K562 (cell line): ENCODE data around the gene DNAAF1. TPM values are rescaled to one million over a fixed set of nuclear protein-coding genes. Genes with fewer than 3 reads are reported as not detected.

ENCODE experiments used
- ATAC-seq: fragments of 200-7000 bp; cut with Tn5 transposase; 3 replicates; pipeline ENCODE4 v1.9.1; 2020; ENCODE audit warnings: moderate library complexity
- BruUV-seq: library from RNA; stranded (reverse); fragments of 400-500 nt; replicated peaks from 2 replicates; lab custom pipeline; 2021; lab: Mats Ljungman, UMichigan
- CTCF ChIA-PET: fragments of 300-600 bp; formaldehyde crosslinking; extraction: SDS; loops from one replicate; lab custom pipeline; 2021; ENCODE audit warnings: low intra/inter-chr PET ratio; lab: Yijun Ruan, JAX
- POLR2A ChIA-PET: fragments of 300-600, 350-650 bp; sonication (Branson Sonifier 250); formaldehyde crosslinking; extraction: SDS; loops from one replicate; lab custom pipeline; 2021; ENCODE audit warnings: antibody characterized with exemption, inconsistent platforms; lab: Yijun Ruan, JAX
- DNase-seq, 4 experiments: peaks; one replicate each; pipeline versions ENCODE4 v3.0.0 to v3.0.0-alpha.2; 2011 to 2018; ENCODE audit warnings: low spot score in 3 of 4, mixed read lengths in 3 of 4; ENCODE audit errors: extremely low read depth in 1 of 4
- FAIRE-seq: peaks from 2 replicates; lab custom pipeline; 2011; peaks lifted over from hg19 to GRCh38; lab: Jason Lieb, UNC
- H2AFZ ChIP-seq: 2 replicates; pipeline ENCODE4 v1.6.0; 2011; ENCODE audit warnings: low read depth, low read length, control low read depth, inconsistent platforms
- H3K27ac ChIP-seq: fragments of 200-600 bp; 3 replicates; pipeline ENCODE4 v1.8.0; 2011; ENCODE audit warnings: low read depth, mild to moderate bottlenecking, control low read depth, inconsistent platforms, low read length, moderate library complexity, mixed read lengths; ENCODE audit errors: extremely low read depth
- H3K27me3 ChIP-seq, 2 experiments: fragments of 300-600 bp in 1 of 2; 2 replicates in 1 of 2; 3 replicates in 1 of 2; pipeline versions ENCODE4 v1.6.0 to v1.8.0; 2011; ENCODE audit warnings: inconsistent platforms in 2 of 2, low read length in 2 of 2, mild to moderate bottlenecking in 1 of 2, mixed read lengths in 1 of 2, moderate library complexity in 1 of 2; ENCODE audit not compliant: control insufficient read depth in 2 of 2, insufficient read depth in 2 of 2
- H3K36me3 ChIP-seq: fragments of 300-600 bp; 3 replicates; pipeline ENCODE4 v1.8.0; 2011; ENCODE audit warnings: mild to moderate bottlenecking, low read length, inconsistent platforms; ENCODE audit not compliant: control insufficient read depth, insufficient read depth
- H3K4me1 ChIP-seq, 2 experiments: fragments of 200-600 bp in 1 of 2; replicated peaks in 1 of 2; 2 replicates in 1 of 2; 3 replicates in 1 of 2; pipeline versions ENCODE4 v1.5.1 to v1.8.0; 2011; ENCODE audit warnings: inconsistent platforms in 2 of 2, low read length in 2 of 2, mild to moderate bottlenecking in 1 of 2, mixed read lengths in 1 of 2, moderate library complexity in 1 of 2; ENCODE audit not compliant: control insufficient read depth in 2 of 2, insufficient read depth in 2 of 2
- H3K4me2 ChIP-seq: 2 replicates; pipeline ENCODE4 v1.6.1; 2011; ENCODE audit warnings: low read length, control low read depth, inconsistent platforms, mixed read lengths; ENCODE audit not compliant: insufficient read depth
- H3K4me3 ChIP-seq: fragments of 200-600 bp; sonication (generic), shearing (Covaris generic); 2 replicates; pipeline ENCODE4 v1.5.1; 2016; ENCODE audit warnings: control low read depth, inconsistent platforms
- H3K79me2 ChIP-seq: fragments of 200-600 bp; 3 replicates; pipeline ENCODE4 v1.8.0; 2011; ENCODE audit warnings: low read length, inconsistent platforms; ENCODE audit not compliant: control insufficient read depth, insufficient read depth
- H3K9ac ChIP-seq, 2 experiments: 2 replicates each; pipeline versions ENCODE4 v1.6.0 to v1.6.1; 2011; ENCODE audit warnings: low read depth in 2 of 2, low read length in 2 of 2, control low read depth in 1 of 2, inconsistent platforms in 1 of 2, mild to moderate bottlenecking in 1 of 2, mixed read lengths in 1 of 2; ENCODE audit not compliant: insufficient read depth in 1 of 2
- H3K9me1 ChIP-seq: one replicate; pipeline ENCODE4 v1.6.0; 2011; ENCODE audit warnings: inconsistent platforms, mild to moderate bottlenecking, low read length, moderate library complexity; ENCODE audit not compliant: control insufficient read depth, insufficient read depth
- H3K9me3 ChIP-seq: replicated peaks from 2 replicates; pipeline ENCODE4 v1.5.1; 2011; ENCODE audit warnings: low read depth, low read length, inconsistent platforms; ENCODE audit not compliant: control insufficient read depth, insufficient read depth
- H4K20me1 ChIP-seq: replicated peaks from 2 replicates; pipeline ENCODE4 v1.6.1; 2011; ENCODE audit warnings: low read length, inconsistent platforms, mixed read lengths; ENCODE audit not compliant: control insufficient read depth, insufficient read depth
- CHD7 ChIP-seq: fragments of 200-600 bp; sonication (generic); IDR thresholded peaks from one replicate; pipeline ENCODE4 v1.6.1; 2012; ENCODE audit warnings: mild to moderate bottlenecking, low read depth, low read length, inconsistent platforms
- ZBTB1 ChIP-seq: sonication (generic); formaldehyde crosslinking; IDR thresholded peaks from 2 replicates; pipeline ENCODE4 v1.8.1; 2023; ENCODE audit warnings: missing genetic modification reagents, low read depth, mild to moderate bottlenecking, borderline replicate concordance
- ZBTB8A ChIP-seq: fragments of 450-650 bp; IDR thresholded peaks from 2 replicates; pipeline ENCODE4 v1.6.1; 2018; ENCODE audit warnings: mild to moderate bottlenecking, moderate library complexity; ENCODE audit not compliant: partially characterized antibody
- ZNF121 ChIP-seq: sonication (generic); formaldehyde crosslinking; conservative IDR thresholded peaks from 2 replicates; pipeline ENCODE4 v1.8.0; 2022; ENCODE audit warnings: missing genetic modification reagents
- WGBS: fragments of 100-300 bp; shearing (Covaris generic); methylation state at CpG from one replicate; pipeline ENCODE4 v1.1.6; 2016; ENCODE audit warnings: low coverage, mixed read lengths; ENCODE audit not compliant: insufficient coverage; ENCODE audit errors: missing lambda C conversion rate; 5-methylcytosine and 5-hydroxymethylcytosine counted together
- in situ Hi-C: fragments of 300-500 bp; cut with MboI; formaldehyde crosslinking; loops from 4 replicates; pipeline ENCODE4 v1.15.0; 2018; ENCODE audit warnings: inconsistent platforms, mixed read lengths
- intact Hi-C: fragments of 100-400 bp; cut with micrococcal nuclease; formaldehyde crosslinking; loops from 2 replicates; pipeline ENCODE4 v1.14.2; 2022
- polyA plus RNA-seq, 8 experiments: library from polyadenylated mRNA; depleted of rRNA in 4 of 8; stranded (reverse) in 5 of 8; unstranded in 3 of 8; fragments of >200 nt; fragmentation: Nextera tagmentation in 2 of 8; fragmentation: Illumina TruSeq in 1 of 8; extraction: Ambion mirVana in 2 of 8; extraction: Trizol in 1 of 8; gene quantifications; 2 replicates each; pipeline versions ENCODE4 v1.2.1 to v1.2.3, GENCODE V29; 2011 to 2014; ENCODE audit warnings: inconsistent platforms in 1 of 8, missing spikeins in 1 of 8
- total RNA-seq, 7 experiments: library from RNA; depleted of rRNA in 6 of 7; stranded (reverse); fragments of >200 nt in 6 of 7; fragmentation: Illumina TruSeq in 2 of 7; extraction: Trizol in 2 of 7; gene quantifications; 2 replicates each; pipeline versions ENCODE4 v1.2.1 to v1.2.3, GENCODE V29; 2011 to 2021; ENCODE audit warnings: low replicate concordance in 1 of 7

DNAAF1 gene
- total and polyA plus RNA-seq, 9 of the 15 experiments (the other 6 are each of a cell fraction or from before 2014, with no cell fraction given), result 0.01 TPM; not detected in 8

- Histone ChIP-seq H2AFZ (no peak overlapping the region), H3K4me3 (no peak overlapping the region), H3K4me2 (no peak overlapping the region), H3K27ac (no peak overlapping the region), H3K4me1 (peaks cover 0 to 4% of the 10 kb centered on the region in 2 experiments; a peak in 1 of 5 replicates), H3K9me1 (no peaks in the 10 kb centered on the region), H3K27me3 (peaks cover 27 to 55% of the 10 kb centered on the region in 2 experiments), H3K36me3 (no peaks in the 10 kb centered on the region), H3K9me3 (no peaks in the 10 kb centered on the region), H3K79me2 (no peaks in the 10 kb centered on the region), H3K9ac (no peak overlapping the region), H4K20me1 (no peaks in the 10 kb centered on the region)
- FAIRE-seq (no peak), ATAC-seq (no peak), DNase-seq (no peak)
- no peak for TF ChIP-seq ZBTB1 (CRISPR knock-in tag)
- TF ChIP-seq ZNF121 (CRISPR knock-in tag), result peak; percentile 73
- TF ChIP-seq CHD7, result no peak
- no peak for TF ChIP-seq ZBTB8A
- intact Hi-C loops, result no loop called here
- WGBS, result 18% methylated on average over 4 of the region's 4 CpGs
- ChIA-PET CTCF (no interaction called here), POLR2A (interaction anchor here (0.7 kb wide), 1 partner anchor 451 kb away, joined by 4 read pairs; no protein-coding TSS in a partner anchor)
- in situ Hi-C loops, result no loop called here
- BruUV-seq, result no TSS peak
Measured at GRCh38 chr16:84155226-84155625, 10.1 kb downstream of the DNAAF1 start.
